ENCODE data around the gene HOXD8.

The HOXD8 gene

DNA sequence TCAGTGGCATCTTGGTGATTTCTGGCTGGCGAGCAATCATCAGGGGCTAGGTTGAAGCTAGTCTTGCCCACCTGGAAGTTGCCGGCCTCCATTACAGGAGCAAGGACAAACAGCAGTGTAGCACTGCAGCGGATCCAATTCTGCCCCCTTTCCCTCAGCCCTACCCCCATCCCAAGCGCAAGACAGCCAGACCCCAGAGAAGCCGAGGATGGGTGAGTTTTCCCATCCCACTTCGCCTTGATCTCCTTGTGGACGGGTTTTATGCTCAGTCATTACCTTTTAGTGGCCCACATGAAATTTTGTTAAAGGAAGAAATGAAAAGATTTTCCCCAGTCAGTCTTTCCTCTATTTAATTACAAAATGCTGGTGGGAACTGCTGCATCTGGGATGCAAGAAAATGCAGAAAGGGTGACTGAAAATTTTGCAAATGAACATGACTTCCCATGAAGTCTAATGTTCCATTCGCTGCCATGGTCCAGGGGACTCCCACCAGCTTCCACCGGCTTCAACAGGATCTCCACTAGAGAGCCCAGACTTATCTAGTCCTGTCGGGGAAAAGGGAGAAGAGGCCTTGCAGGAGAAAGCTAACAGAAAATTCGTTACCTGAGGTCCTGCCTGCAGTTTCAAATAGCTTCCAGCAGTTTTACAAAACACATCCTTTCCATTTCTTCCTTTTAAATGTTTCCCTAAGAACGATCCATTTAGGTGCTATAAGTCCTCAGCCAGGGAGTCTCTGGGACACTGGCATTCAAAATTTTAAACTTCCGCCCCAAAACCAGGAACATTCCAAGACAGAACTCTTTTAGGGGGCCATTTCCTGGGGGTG, 8.9 kb upstream of the HOXD8 start:
- no peak for DNase-seq (ENCODE audit: low spot score)
- in situ Hi-C loops (cut with MboI; ENCODE audit: low pct_unique_long_range_greater_than_20kb, low sequenced_read_pairs, unreplicated experiment) = loop anchor here (10.0 to 25.0 kb wide), 2 partner anchors 758 to 1034 kb away; no protein-coding TSS in a partner anchor
- no peak for TF ChIP-seq CTCF (IDR thresholded peaks at IDR 0.05; ENCODE audit: extremely low read depth, insufficient read depth, missing control alignments)

DNA sequence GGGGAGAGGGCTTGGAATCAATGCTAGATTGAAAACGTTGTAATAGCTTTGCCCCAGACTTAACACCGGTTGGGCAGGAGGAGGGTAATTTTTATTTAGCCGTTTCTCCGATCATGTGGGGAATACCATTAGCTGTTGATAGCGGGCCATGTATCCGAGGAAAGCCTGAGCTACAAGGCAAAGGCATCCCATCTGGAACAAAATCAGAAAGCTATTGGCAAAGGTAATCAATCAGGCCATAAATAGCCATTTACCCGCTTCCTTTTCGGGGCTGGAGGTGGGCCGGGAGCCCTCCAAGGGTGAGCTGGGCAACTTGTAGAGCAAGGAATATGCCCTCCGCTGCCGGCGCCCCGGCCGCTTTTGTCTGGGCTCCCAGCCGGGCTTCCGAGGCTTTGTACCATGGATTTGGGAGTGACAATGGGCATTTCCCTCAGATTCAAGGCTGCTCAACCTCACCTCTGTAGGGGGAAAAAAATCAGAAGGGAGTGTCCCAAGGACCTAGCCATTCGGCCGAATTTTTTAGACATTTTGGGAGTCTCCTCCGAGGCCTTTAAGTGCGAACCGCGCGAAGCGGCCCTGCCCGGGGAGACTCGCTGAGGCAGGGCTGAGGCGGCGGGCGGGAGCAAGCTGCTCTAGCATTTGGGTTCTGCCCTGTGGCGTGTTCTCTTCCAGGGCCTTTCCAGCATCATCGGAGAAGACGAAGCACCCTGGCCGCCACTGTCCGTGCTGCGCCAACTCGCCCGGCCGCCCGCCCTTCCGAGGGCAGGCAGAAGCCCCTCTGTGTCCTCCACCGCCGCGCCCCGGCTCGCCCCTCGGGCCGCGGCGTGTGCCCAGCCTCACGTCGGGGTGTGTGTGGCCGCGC, 8.1 kb upstream of the HOXD8 start:
- in situ Hi-C loops (cut with MboI; ENCODE audit: low pct_unique_long_range_greater_than_20kb, low sequenced_read_pairs, unreplicated experiment) = loop anchor here (10.0 to 25.0 kb wide), 2 partner anchors 759 to 1033 kb away; no protein-coding TSS in a partner anchor
- no peak for TF ChIP-seq CTCF (IDR thresholded peaks at IDR 0.05; ENCODE audit: extremely low read depth, insufficient read depth, missing control alignments)
- DNase-seq (ENCODE audit: low spot score) = no peak

GRCh38 chr2:176122052-176122682, 7.3 kb upstream of the HOXD8 start:
- DNase-seq (ENCODE audit: low spot score) = no peak
- no peak for TF ChIP-seq CTCF (IDR thresholded peaks at IDR 0.05; ENCODE audit: extremely low read depth, insufficient read depth, missing control alignments)
- in situ Hi-C loops (cut with MboI; ENCODE audit: low pct_unique_long_range_greater_than_20kb, low sequenced_read_pairs, unreplicated experiment) = loop anchor here (10.0 to 25.0 kb wide), 2 partner anchors 760 to 1033 kb away; no protein-coding TSS in a partner anchor

GRCh38 chr2:176122683-176123410, 6.7 kb upstream of the HOXD8 start, which contains the start of gene HOXD9:
TSS of gene HOXD9 (plus strand) at chr2:176122719. CDS start at chr2:176122769, 50 bp downstream.
- no peak for TF ChIP-seq CTCF (IDR thresholded peaks at IDR 0.05; ENCODE audit: extremely low read depth, insufficient read depth, missing control alignments)
- DNase-seq (ENCODE audit: low spot score) = no peak
- in situ Hi-C loops (cut with MboI; ENCODE audit: low pct_unique_long_range_greater_than_20kb, low sequenced_read_pairs, unreplicated experiment) = loop anchor here (10.0 to 25.0 kb wide), 2 partner anchors 761 to 1032 kb away; no protein-coding TSS in a partner anchor

DNA sequence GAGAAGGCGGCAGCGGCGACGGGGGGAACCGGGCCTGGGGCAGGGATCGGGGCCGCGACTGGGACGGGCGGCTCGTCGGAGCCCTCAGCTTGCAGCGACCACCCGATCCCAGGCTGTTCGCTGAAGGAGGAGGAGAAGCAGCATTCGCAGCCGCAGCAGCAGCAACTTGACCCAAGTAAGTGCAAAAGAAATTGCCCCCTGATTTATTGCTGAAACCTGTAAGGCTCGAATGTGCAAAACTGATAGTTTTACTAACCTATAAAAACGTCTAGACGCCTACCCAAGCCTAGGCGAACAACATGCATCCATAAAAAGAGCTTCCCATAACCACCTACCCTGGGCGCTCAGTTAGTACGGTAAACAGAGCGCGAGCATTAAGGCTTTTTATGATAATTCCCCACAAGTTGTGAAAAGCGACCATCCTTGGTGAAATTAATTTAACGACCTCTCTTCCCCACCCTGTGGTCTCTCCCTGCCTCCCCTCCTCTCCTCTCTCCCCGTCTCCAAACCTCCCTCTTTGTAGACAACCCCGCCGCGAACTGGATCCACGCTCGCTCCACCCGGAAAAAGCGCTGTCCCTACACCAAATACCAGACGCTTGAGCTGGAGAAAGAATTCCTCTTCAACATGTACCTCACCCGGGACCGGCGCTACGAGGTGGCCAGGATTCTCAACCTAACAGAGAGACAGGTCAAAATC, 5.9 kb upstream of the HOXD8 start:
- no peak for DNase-seq (ENCODE audit: low spot score)
- TF ChIP-seq CTCF (IDR thresholded peaks at IDR 0.05; ENCODE audit: extremely low read depth, insufficient read depth, missing control alignments) = no peak
- in situ Hi-C loops (cut with MboI; ENCODE audit: low pct_unique_long_range_greater_than_20kb, low sequenced_read_pairs, unreplicated experiment) = loop anchor here (10.0 to 25.0 kb wide), 2 partner anchors 761 to 1031 kb away; no protein-coding TSS in a partner anchor
